ENCODE data around the gene CEP41.

CEP41 gene

DNA sequence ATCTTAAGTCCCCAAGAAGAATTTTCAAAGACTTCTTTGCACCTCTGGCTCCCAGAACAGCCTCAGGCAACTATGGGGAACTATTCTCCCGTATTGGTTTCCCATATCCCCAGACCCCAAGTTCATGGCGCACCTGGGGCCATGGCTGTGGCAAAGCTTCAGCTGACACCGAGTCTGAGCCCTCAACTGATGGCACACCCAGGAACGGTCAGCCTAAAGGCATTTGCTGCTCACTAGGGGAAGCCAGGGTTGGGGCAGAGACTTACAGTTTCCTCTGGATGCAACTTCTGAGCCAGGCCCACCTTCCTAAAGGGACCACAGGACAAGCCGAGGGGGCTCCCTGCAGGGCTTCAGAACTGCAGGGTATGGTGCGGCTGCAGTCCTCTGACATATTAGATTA is 74.3 kb downstream of the CEP41 start:
- no peak for DNase-seq

GRCh38 chr7:130365511-130366441 is 75.0 kb downstream of the CEP41 start:
- DNase-seq = no peak

- no peak for DNase-seq
Observed at GRCh38 chr7:130365088-130365487, 75.7 kb downstream of the CEP41 start.

DNA sequence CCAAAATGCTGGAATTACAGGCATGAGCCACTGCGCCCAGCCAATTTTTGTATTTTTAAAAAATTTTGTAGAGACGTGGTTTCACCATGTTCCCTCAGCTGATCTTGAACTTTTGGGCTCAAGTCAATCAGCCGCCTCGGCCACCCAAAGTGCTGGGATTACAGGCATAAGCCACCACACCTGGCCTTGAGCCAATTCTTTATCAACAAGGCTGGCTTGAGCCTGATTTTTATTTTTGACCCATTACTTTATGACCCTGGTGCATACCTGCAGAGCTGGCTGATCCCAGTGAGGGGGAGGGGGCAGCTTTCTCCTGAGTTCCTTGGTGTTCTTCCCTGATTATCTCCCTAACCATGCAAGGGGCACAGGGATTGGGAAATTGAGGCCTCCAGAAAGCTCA is 76.4 kb downstream of the CEP41 start:
- DNase-seq = no peak

DNA sequence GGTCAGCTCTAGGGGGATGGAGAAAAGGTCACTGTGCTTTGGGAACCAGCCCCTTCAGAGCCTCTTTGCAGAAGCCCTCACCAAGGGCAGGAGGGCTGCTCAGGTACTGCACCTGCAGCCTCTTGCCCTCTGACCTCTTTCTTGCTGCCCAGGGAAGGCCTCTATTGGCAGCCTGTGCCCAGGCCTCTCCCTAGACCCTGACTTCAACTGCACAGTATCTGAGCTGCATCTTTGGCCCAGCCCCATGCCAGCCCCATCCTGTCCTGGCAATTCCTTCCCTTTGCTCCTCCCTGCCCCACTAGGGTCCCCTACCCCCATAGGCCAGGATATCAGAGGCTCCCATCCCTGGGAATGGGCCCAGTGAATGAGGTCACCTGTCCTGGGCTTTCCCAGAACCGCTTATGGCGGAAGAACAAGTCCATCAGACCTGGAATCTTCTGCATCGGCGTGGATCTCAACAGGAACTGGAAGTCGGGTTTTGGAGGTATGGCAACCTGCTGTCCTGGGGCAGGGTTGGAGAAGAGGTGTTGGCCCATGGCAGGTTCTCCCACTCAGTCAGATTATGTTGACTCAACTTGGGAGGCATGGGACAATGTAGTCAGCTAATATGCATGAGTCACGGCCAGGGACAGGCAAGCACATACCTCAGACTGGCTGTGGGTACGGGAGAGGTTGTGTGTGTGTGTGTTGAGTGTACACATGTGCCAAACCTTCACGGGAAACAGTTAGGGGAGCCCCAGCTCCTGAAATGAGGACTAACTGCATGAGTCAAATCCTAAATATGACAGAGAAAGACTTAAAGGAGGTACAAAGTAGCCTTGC is 77.6 kb downstream of the CEP41 start:
- no peak for DNase-seq

DNA sequence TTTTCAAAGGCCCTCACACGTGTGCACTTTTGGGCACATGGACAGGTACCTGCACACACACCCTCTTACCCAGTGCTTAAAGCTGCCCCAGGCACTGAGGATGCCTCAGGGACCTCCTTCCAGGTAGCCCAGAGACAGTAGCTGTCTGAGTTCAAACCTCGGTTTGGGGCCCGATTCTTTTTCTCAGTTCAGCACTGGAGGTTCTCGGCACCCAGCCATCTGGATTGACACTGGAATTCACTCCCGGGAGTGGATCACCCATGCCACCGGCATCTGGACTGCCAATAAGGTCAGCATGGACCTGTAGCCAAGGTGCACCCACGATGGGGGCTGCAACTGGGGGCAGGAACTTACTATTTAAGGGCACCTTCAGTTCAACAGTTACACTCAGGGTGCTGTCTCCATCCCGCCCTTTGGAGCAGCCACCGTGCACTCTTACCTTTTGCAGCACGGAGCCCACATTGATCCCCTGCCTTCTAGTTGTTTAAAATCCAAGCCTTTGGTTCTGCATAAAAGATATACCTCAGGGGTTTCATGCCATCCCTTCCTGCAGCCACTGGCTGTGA is 78.5 kb downstream of the CEP41 start:
- DNase-seq = no peak

- no peak for DNase-seq
Observed at GRCh38 chr7:130361681-130362080, 79.1 kb downstream of the CEP41 start.

GRCh38 chr7:130360518-130360917 is 80.3 kb downstream of the CEP41 start:
- DNase-seq = no peak

- DNase-seq = no peak
Observed at GRCh38 chr7:130359276-130359857, 81.4 kb downstream of the CEP41 start.

DNA sequence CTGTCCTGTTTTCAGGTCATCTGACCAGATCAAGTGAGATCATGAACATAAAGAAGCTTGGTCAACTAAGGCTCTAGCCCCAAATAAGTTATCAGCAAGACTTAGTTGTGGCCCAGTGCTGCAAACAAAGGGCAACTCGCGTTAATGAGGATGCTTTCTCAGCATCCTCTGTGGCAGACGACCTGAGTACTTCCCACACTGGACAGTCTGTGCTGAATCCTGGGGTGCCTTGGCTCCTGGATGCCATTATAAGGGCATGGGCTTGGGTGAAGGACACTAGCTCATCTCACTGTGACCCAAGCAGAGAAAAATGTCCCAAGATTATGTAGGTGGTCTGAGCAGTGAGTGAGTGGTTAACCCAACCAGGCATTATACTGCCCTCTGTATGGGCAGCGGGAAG is 82.3 kb downstream of the CEP41 start:
- DNase-seq = no peak

- no peak for DNase-seq
Observed at GRCh38 chr7:130356876-130357611, 83.8 kb downstream of the CEP41 start.

- no peak for DNase-seq
Observed at GRCh38 chr7:130356121-130356875, 84.5 kb downstream of the CEP41 start.

- no peak for DNase-seq
Observed at GRCh38 chr7:130353196-130353595, 87.6 kb downstream of the CEP41 start.

GRCh38 chr7:130352194-130353074 is 88.4 kb downstream of the CEP41 start:
- DNase-seq = no peak

DNA sequence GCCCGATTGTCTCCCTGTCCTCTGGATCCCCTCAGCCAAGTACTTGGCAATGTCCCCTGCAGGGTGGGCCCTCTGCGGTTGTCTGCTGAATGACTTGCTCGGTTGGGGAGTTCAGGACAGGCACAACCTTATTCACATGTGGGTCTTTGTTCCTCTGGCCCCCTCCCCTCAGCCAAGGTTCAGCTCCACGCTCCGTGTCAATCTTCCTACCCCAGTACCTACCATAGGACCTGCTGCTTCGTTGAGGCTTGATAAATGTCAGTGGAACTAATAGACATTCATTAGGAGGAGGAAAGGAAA is 89.1 kb downstream of the CEP41 start:
- DNase-seq = no peak

GRCh38 chr7:130350945-130351790 is 89.6 kb downstream of the CEP41 start:
- DNase-seq = no peak

GRCh38 chr7:130349911-130350782 is 90.7 kb downstream of the CEP41 start:
- no peak for DNase-seq

GRCh38 chr7:130346941-130347340 is 93.9 kb downstream of the CEP41 start:
- no peak for DNase-seq
